ENCODE measurements around the gene ANTXR1.

The ANTXR1 gene

DNA sequence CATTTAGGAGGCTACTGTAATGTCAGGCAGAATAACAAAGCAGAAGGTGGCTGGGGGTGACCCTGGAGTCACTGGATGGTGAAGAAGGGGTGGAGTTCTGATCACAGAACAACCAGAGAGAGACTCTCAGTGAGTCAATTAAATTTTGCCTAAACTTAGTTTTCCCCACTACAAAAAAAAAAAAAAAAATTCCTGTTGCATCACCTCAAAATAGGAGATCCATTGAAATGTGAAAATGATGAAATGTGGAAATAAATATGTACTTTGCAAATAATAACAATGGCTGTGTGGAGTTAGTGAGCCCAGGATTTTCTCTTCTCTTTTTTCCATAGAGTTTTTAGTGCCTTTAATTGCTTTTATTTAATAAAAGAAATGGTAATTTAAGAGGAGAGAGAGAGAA is 208.5 kb downstream of the ANTXR1 start:
- TF ChIP-seq, protein P1, sequence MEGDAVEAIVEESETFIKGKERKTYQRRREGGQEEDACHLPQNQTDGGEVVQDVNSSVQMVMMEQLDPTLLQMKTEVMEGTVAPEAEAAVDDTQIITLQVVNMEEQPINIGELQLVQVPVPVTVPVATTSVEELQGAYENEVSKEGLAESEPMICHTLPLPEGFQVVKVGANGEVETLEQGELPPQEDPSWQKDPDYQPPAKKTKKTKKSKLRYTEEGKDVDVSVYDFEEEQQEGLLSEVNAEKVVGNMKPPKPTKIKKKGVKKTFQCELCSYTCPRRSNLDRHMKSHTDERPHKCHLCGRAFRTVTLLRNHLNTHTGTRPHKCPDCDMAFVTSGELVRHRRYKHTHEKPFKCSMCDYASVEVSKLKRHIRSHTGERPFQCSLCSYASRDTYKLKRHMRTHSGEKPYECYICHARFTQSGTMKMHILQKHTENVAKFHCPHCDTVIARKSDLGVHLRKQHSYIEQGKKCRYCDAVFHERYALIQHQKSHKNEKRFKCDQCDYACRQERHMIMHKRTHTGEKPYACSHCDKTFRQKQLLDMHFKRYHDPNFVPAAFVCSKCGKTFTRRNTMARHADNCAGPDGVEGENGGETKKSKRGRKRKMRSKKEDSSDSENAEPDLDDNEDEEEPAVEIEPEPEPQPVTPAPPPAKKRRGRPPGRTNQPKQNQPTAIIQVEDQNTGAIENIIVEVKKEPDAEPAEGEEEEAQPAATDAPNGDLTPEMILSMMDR (conservative IDR thresholded peaks at IDR 0.05; ENCODE audit: low read length): no peak
- TF ChIP-seq EZH2phosphoT487 (IDR thresholded peaks at IDR 0.05; ENCODE audit: borderline replicate concordance): no peak
- Histone ChIP-seq H3K9me2 (replicated peaks; ENCODE audit: low read depth, low read length) (no peaks in the 10 kb centered on the region), H3K4me1 (ENCODE audit: insufficient read depth, low read length, poor library complexity, severe bottlenecking) (peaks cover 20% of the 10 kb centered on the region), H3K9ac (ENCODE audit: low read depth, low read length, poor library complexity, severe bottlenecking) (no peak overlapping the region), H2AFZ (ENCODE audit: low read length) (no peak overlapping the region), H3K27me3 (ENCODE audit: insufficient read depth, low read length, poor library complexity, severe bottlenecking) (no peaks in the 10 kb centered on the region), H3K36me3 (ENCODE audit: insufficient read depth, low read length) (no peaks in the 10 kb centered on the region), H3K4me2 (ENCODE audit: low read depth, low read length, poor library complexity, severe bottlenecking) (no peak overlapping the region), H3K79me2 (ENCODE audit: insufficient read depth, low read length) (no peaks in the 10 kb centered on the region), H3F3A (ENCODE audit: low read depth) (no peaks in the 10 kb centered on the region), H3K9me3 (ENCODE audit: insufficient read depth, low read depth, low read length) (no peaks in the 10 kb centered on the region), H3K4me3 (ENCODE audit: low read length, poor library complexity, severe bottlenecking) (no peak overlapping the region), H4K20me1 (ENCODE audit: insufficient read depth, low read length, poor library complexity, severe bottlenecking) (no peaks in the 10 kb centered on the region)

- Histone ChIP-seq H3F3A (ENCODE audit: low read depth) (no peaks in the 10 kb centered on the region), H3K9me3 (ENCODE audit: insufficient read depth, low read depth, low read length) (no peaks in the 10 kb centered on the region), H3K4me2 (ENCODE audit: low read depth, low read length, poor library complexity, severe bottlenecking) (no peak overlapping the region), H2AFZ (ENCODE audit: low read length) (no peak overlapping the region), H3K4me3 (ENCODE audit: low read length, poor library complexity, severe bottlenecking) (no peak overlapping the region), H3K9me2 (replicated peaks; ENCODE audit: low read depth, low read length) (no peaks in the 10 kb centered on the region), H3K9ac (ENCODE audit: low read depth, low read length, poor library complexity, severe bottlenecking) (no peak overlapping the region), H3K27me3 (ENCODE audit: insufficient read depth, low read length, poor library complexity, severe bottlenecking) (no peaks in the 10 kb centered on the region), H4K20me1 (ENCODE audit: insufficient read depth, low read length, poor library complexity, severe bottlenecking) (no peaks in the 10 kb centered on the region), H3K36me3 (ENCODE audit: insufficient read depth, low read length) (no peaks in the 10 kb centered on the region), H3K4me1 (ENCODE audit: insufficient read depth, low read length, poor library complexity, severe bottlenecking) (peaks cover 14% of the 10 kb centered on the region), H3K79me2 (ENCODE audit: insufficient read depth, low read length) (no peaks in the 10 kb centered on the region)
- TF ChIP-seq EZH2phosphoT487 (IDR thresholded peaks at IDR 0.05; ENCODE audit: borderline replicate concordance): no peak
- TF ChIP-seq, protein P1 (conservative IDR thresholded peaks at IDR 0.05; ENCODE audit: low read length): no peak
These were observed 209.2 kb downstream of the ANTXR1 start for GRCh38 chr2:69221960-69222751.

GRCh38 chr2:69222953-69223658 is 210.1 kb downstream of the ANTXR1 start:
- no peak overlapping the region for H2AFZ ChIP-seq (ENCODE audit: low read length)
- no peaks in the 10 kb centered on the region for H3K27me3 ChIP-seq (ENCODE audit: insufficient read depth, low read length, poor library complexity, severe bottlenecking)
- TF ChIP-seq EZH2phosphoT487 (IDR thresholded peaks at IDR 0.05; ENCODE audit: borderline replicate concordance): no peak
- TF ChIP-seq, protein P1 (conservative IDR thresholded peaks at IDR 0.05; ENCODE audit: low read length): no peak
- H3K4me1 ChIP-seq (ENCODE audit: insufficient read depth, low read length, poor library complexity, severe bottlenecking): peaks cover 5% of the 10 kb centered on the region
- no peaks in the 10 kb centered on the region for H4K20me1 ChIP-seq (ENCODE audit: insufficient read depth, low read length, poor library complexity, severe bottlenecking)
- no peak overlapping the region for H3K4me3 ChIP-seq (ENCODE audit: low read length, poor library complexity, severe bottlenecking)
- H3K79me2 ChIP-seq (ENCODE audit: insufficient read depth, low read length): no peaks in the 10 kb centered on the region
- H3K9me3 ChIP-seq (ENCODE audit: insufficient read depth, low read depth, low read length): no peaks in the 10 kb centered on the region
- no peak overlapping the region for H3K9ac ChIP-seq (ENCODE audit: low read depth, low read length, poor library complexity, severe bottlenecking)
- H3K4me2 ChIP-seq (ENCODE audit: low read depth, low read length, poor library complexity, severe bottlenecking): no peak overlapping the region
- no peaks in the 10 kb centered on the region for H3K9me2 ChIP-seq (replicated peaks; ENCODE audit: low read depth, low read length)
- no peaks in the 10 kb centered on the region for H3K36me3 ChIP-seq (ENCODE audit: insufficient read depth, low read length)
- H3F3A ChIP-seq (ENCODE audit: low read depth): no peaks in the 10 kb centered on the region
